Lower leg skin (tissue), 4 donors: ENCODE results near the gene OR1D2. TPM values are rescaled to one million over a fixed set of nuclear protein-coding genes. Genes with fewer than 3 reads are reported as not detected.

ENCODE experiments used
- DNase-seq, 2 donors: peaks; one replicate each; pipeline ENCODE4 v3.0.0-alpha.2; 2019; ENCODE audit warnings: low spot score in 2 of 2
- H3K4me3 ChIP-seq: fragments of 200-600 bp; sonication (generic); 2 replicates; pipeline ENCODE4 v1.5.1; 2017; ENCODE audit warnings: mild to moderate bottlenecking, low read depth; ENCODE audit not compliant: poor library complexity, severe bottlenecking
- CTCF ChIP-seq, 3 donors: fragments of 450-650 bp; IDR thresholded peaks; one replicate each; pipeline ENCODE4 v1.5.1; 2016; ENCODE audit warnings: antibody characterized with exemption in 3 of 3, mild to moderate bottlenecking in 3 of 3, moderate library complexity in 2 of 3
- POLR2A ChIP-seq, 2 donors: fragments of 450-650 bp; IDR thresholded peaks; one replicate each; pipeline ENCODE4 v1.6.1; 2016 to 2017; ENCODE audit warnings: antibody characterized with exemption in 2 of 2, mild to moderate bottlenecking in 1 of 2, moderate library complexity in 1 of 2
- WGBS, 2 donors: methylation state at CpG; one replicate each; pipeline ENCODE4 v1.1.5; 2018; 5-methylcytosine and 5-hydroxymethylcytosine counted together
- intact Hi-C: fragments of 100-400 bp; cut with DNase I; formaldehyde crosslinking; loops from one replicate; pipeline ENCODE4 v1.15.0; 2023; ENCODE audit warnings: low total_unique reads
- total RNA-seq, 4 donors: library from RNA; depleted of rRNA; stranded (reverse); fragments of >200 nt; gene quantifications; one replicate each; pipeline ENCODE4 v1.1.0, GENCODE V29; 2016

Gene OR1D2
- total RNA-seq, 4 donors from 2014 or later: not detected

GRCh38 chr17:3049705-3050295 is 54.4 kb downstream of the OR1D2 start:
- no peak overlapping the region for H3K4me3 ChIP-seq
- TF ChIP-seq POLR2A (IDR thresholded peaks at IDR 0.05) (no peak), CTCF (IDR thresholded peaks at IDR 0.05) (no peak)
- WGBS, 2 donors: 84 to 87% methylated on average over 8 of the region's 8 CpGs
- peak in 1 of 2 donors; percentile 56 for DNase-seq
- intact Hi-C loops: no loop called here

DNA sequence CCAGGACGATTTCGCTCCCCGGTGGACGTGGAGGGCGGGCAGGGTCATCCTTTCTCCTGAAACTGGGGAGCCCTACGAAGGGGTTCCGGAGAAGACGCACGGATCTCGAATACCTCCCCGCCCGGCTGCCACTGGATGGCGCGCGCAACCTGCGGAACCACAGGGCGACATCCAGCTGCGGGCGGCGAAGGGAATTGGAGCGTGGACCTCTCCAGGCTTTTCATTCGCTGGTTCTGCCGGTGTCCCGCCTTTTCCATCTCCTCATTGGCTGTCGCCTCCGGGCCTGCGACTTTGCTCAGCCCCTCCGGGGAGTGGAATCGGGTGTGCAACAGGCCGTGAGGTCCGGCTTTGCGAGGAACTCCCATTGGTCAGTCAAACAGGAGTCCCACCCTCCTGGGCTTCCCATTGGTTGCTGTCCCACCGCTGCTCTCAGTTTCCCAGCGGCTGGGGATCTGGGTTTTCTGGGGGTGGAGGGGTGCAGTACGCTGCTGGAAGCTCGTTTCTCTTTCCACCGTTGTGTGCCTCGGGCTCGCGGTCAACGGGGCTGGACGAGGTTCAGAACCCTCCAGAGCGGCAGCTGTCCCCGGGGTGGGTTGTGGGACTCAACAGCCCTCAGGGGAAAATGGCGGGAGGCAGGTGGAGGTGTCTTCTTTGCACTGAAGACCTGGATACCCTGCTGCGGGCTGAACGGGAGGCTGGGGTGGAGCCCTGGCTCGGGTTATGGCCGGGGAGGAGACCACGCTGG is 55.3 kb downstream of the OR1D2 start:
- 1% methylated on average over 37 to 39 of the region's 50 CpGs for WGBS, 2 donors
- intact Hi-C loops: no loop called here
- peak in 1 of 3 donors; percentile 59 for TF ChIP-seq CTCF (IDR thresholded peaks at IDR 0.05)
- no peak for TF ChIP-seq POLR2A (IDR thresholded peaks at IDR 0.05)

GRCh38 chr17:3046753-3047152 is 57.5 kb downstream of the OR1D2 start:
- TF ChIP-seq POLR2A (IDR thresholded peaks at IDR 0.05): no peak
- TF ChIP-seq CTCF (IDR thresholded peaks at IDR 0.05): no peak
- WGBS, 2 donors: 63 to 66% methylated on average over 3 of the region's 3 CpGs
- no peak for DNase-seq
- no peak overlapping the region for H3K4me3 ChIP-seq
- intact Hi-C loops: no loop called here

More for the DNA sequence above, 55.3 kb downstream of the OR1D2 start:
- H3K4me3 ChIP-seq: peak overlapping the region; percentile 72
- peak; percentile 97 to 99 for DNase-seq

- DNase-seq: peak in 1 of 2 donors; percentile 57
- intact Hi-C loops: no loop called here
- H3K4me3 ChIP-seq: no peak overlapping the region
- TF ChIP-seq POLR2A (IDR thresholded peaks at IDR 0.05): no peak
- no peak for TF ChIP-seq CTCF (IDR thresholded peaks at IDR 0.05)
- WGBS, 2 donors: 57 to 71% methylated on average over 11 of the region's 11 CpGs
Observed at GRCh38 chr17:3043737-3044365, 60.4 kb downstream of the OR1D2 start.

- TF ChIP-seq POLR2A (IDR thresholded peaks at IDR 0.05) (no peak), CTCF (IDR thresholded peaks at IDR 0.05) (no peak)
- peak in 1 of 2 donors; percentile 39 for DNase-seq
- intact Hi-C loops: no loop called here
- H3K4me3 ChIP-seq: no peak overlapping the region
- WGBS, 2 donors: 74 to 82% methylated on average over 5 of the region's 5 CpGs
Observed at GRCh38 chr17:3040882-3041281, 63.3 kb downstream of the OR1D2 start.
